Measurements from ENCODE around the gene EFCAB6.

EFCAB6 gene

DNA sequence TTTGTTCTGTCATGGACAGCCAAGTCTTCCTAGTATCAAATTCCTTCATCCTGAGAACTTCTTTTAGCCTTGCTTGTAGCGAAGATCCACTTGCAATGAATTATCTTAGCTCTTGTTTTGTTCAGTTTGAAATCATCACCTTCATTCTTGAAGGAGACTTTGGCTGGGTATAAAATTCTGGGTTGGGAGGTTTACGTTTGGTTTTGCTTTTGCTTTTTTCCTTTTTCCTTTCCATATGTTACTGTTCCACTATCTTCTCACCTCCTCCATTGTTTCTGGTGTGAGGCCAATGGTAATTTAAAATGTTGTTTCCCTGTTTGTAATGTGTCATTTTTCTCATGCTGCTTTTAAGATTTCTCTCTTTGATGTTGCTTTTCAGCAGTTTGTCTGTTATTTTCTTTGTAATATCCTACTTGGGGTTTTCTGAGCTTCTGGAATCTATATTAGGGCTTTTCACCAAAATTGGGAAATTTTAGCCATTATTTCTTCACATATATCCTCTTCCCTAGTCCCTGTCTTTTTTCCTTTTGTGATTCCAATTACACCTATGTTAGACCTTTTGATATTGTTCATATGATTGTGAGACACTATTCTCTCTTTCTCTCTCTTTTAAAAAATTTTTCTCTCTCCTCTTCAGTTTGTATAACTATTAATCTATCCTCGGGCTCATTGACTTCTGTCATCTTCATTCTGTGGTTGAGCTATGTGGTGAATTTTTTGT, 172.7 kb downstream of the EFCAB6 start:
- DNase-seq (ENCODE audit: low spot score): no peak

DNA sequence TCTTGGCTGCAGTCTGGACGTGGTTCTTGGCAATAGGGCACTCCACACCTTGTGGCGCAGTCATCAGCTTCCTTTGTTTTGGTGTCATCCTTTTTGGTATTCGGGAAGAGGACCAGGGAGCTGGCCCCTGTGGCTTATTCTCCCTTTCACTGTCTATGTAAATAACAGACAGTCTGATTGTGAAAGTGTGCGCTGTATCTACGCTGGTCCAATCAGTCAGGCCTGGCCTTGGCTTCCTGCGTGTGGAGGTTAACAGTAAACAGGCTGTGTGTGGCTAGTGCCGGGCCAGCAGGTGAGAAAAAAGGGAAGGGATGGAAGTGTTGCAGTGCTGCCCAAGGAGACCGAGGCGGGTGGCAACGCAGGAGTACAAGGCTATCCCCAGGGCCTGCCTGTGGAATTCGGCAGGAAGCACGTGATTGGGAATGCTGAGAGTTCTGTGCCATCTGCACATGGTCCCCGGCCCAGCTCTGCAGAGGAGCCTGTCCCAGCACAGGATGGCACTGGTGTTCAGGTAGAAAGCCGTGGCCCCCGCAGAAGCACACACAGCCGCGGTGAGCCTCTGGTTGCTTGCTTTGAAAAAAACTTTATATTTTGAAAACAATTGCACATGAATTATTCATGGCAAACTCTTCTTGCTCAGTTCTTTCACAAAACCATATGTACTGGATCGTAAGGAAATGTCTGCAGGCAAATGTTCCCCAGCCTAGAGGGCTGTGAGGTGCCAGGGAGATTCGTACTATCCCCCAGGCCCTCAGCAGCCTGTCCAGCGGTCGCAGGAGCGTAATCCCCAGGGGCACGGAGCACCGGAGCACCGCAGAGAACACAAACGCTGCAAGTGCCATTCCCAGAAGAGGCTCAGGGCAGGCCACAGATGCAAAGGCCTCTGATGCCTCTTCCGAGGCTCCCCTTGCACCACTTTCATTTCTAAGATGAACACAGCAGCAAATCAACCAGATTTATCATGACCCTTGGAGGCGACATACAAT, 174.5 kb downstream of the EFCAB6 start:
- no peak for DNase-seq (ENCODE audit: low spot score)

- DNase-seq (ENCODE audit: low spot score): no peak
Observed at GRCh38 chr22:43636086-43636485, 176.0 kb downstream of the EFCAB6 start.

GRCh38 chr22:43635101-43635500, 177.0 kb downstream of the EFCAB6 start:
- DNase-seq (ENCODE audit: low spot score): no peak

DNA sequence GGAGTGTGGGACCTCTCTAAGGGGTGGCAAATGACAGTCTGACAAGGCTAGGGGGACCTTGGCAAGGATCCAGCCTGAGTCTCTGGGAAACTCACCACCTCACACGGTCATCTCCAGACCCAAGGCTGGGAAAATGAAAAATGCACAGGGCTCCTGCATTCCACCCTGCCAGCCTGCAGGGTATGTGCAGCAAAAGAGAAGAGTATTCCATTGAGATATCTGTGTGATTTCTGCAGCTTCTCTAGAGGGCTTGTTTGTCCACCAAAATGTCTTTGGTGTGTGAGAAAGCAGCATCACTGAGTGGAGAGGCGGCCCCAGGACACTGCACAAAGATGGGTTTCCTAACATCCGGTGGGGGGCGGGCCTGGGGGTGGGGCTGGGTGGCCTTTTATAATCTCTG, 177.8 kb downstream of the EFCAB6 start:
- no peak for DNase-seq (ENCODE audit: low spot score)

DNA sequence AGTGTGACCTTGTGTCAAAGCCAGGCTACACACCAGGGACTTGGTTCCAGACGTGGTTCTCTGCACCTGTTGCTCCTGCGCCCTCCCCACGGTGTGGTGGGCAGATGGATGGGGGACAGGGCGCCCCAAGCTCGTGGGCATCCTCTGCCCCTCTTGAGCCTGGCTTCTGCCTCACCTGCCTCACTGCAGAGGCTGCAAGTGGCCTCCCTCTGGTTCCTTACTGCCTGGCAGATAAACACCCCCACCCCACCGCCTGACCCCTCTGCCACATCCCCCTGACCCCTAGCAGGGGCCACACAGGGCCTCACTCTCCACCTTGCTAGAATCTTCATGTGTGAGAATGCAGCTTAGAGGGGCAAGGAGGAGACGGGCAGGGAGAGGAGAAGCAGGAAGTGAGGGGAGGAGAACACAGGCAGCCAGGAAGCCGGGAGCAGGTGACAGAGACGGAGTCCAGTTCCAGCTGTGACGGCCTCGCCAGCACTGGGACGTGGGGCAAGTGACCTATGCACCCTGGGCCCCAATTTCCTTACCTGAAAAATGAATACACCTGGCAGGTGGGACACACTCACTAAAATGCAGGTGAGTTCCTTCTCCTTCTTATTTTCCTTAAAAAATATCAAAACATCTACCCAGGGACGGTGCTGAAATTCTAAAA, 178.3 kb downstream of the EFCAB6 start:
- no peak for DNase-seq (ENCODE audit: low spot score)

GRCh38 chr22:43631846-43632245, 180.3 kb downstream of the EFCAB6 start:
- DNase-seq (ENCODE audit: low spot score): no peak

DNA sequence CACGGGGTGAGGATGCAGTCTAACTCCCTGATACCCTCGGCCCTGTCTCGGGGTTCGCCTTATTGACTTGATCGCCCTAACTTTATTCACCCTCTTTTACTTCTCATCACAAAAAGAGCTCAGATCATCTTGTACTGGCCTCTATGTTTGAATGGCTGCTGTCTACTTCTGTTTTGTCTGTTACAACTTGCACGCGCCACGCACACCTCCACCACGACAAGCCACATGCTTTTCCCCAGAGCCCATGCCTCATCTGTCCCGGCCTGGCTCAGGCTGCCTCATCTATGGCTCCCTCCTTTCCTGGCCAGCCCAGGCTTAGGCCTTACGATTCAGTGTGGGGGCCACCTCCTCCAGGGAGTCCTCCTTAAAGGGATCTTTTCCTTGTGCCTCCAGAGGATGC, 180.9 kb downstream of the EFCAB6 start:
- no peak for DNase-seq (ENCODE audit: low spot score)

DNA sequence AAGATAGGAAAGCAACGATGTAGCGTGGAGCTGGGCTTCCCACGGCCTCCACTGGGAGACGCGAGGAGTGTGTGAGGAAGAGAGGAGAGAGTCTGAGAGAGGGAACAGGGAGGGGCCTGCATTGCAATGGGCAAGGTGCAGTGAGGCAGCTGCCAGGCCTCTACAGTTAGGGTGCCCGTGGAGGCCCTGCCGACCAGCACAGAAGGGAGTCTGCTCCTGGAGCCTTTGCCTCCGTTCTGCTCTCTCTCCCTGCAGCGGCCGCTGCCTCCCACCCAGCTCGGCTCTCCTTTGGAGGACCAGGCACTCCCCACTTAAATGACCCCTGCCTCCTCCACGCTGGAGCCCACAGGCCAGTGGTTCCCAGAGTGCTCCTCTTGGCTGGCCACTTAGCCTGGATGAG, 181.7 kb downstream of the EFCAB6 start:
- no peak for DNase-seq (ENCODE audit: low spot score)

GRCh38 chr22:43628250-43628649, 183.9 kb downstream of the EFCAB6 start:
- DNase-seq (ENCODE audit: low spot score): no peak

DNA sequence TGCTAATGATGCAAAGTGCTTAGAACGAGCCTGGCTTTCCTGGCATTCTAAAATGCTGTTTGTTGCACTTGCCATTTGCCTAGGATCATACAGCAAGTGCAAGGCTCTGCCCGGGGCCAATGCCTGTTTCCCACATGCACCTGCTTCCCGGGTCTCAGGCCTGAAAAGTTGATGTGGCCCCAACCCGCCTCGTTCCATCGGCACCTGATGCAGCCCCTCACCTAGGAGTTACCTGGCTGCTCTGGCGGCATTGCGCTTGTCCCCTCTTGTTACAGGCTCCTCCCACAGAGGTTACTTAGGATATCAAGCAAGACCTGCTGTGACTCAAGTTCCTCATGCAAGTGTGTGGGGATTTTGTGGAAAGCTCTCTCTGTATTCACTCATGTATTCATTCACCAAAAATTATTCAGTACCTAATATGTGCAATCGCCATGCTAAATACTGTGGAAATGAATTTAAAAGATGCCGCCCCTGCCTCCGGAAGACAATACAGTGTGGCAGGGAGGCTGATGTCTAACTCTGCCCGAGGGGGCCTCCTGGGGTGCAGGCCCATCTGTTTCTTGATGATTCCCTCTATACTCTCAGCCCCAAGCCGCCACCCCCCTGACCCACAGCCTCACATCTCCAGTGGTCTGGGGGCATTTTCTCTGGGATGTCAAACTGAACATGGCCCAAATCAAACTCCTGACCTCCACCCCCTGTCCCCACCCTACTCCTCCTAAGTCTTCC, 184.5 kb downstream of the EFCAB6 start:
- no peak for DNase-seq (ENCODE audit: low spot score)

- DNase-seq (ENCODE audit: low spot score): no peak
Observed at GRCh38 chr22:43625242-43625641, 186.9 kb downstream of the EFCAB6 start.

- no peak for DNase-seq (ENCODE audit: low spot score)
Observed at GRCh38 chr22:43624144-43624998, 187.7 kb downstream of the EFCAB6 start.

- DNase-seq (ENCODE audit: low spot score): no peak
Observed at GRCh38 chr22:43622886-43623285, 189.2 kb downstream of the EFCAB6 start.

DNA sequence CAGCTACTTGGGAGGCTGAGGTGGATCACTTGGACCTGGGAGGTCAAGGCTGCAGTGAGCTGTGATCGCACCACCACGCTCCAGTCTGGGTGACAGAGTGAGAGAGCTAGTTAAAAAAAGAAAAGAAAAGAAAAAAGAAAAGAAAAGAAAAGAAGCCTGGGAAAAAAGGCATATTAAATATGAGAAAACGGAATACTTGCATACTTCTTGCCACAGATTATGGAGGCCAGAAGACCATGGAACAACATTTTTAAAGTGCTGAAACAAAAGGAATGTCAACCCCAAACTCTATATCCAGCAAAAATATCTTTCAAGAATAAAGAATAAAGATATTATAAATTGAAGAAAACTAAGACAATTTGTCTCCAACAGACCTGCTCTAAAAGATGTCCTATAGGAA, 191.9 kb downstream of the EFCAB6 start:
- no peak for DNase-seq (ENCODE audit: low spot score)

DNA sequence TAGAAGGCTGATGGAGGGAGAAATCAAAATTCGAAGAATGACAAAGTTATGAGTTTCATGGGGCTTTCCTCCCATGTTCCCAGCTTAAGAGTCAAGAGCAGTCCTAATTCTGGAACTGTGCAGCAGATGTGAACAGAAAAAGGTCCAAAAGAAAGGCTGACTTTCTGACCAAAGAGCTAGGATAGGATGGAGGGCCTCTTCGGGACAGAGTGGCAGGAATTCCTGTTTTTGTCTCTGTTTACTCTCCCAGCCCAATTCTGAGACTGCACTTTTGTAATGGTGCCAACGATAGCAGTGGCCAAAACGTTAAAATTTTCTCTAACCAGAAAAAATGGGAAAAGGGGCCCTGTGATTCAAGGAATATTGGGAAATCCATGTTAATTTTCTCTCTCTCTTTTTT, 193.6 kb downstream of the EFCAB6 start:
- DNase-seq (ENCODE audit: low spot score): no peak

- DNase-seq (ENCODE audit: low spot score): no peak
Observed at GRCh38 chr22:43616645-43617044, 195.5 kb downstream of the EFCAB6 start.

DNA sequence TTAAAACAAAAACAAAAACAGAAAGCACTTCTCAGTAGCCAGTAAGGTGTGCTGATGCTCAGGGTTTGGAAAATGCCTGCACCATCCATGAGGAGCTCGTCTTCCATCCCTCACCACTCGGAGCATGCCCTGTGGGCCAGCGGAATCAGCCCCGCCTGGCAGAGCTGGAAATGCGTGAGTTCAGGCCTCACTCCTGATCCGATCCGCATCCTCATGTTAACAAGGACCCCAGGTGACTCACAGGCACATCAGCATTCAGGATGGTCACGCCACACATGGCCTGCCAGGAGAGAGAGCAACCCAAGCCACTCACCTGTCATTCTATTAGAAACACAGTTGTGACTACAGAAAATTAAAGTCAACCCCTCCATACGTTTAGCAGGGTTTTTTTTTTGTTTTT, 211.8 kb downstream of the EFCAB6 start:
- no peak for DNase-seq (ENCODE audit: low spot score)

- no peak for DNase-seq (ENCODE audit: low spot score)
Observed at GRCh38 chr22:43592476-43592875, 219.6 kb downstream of the EFCAB6 start.

- no peak for DNase-seq (ENCODE audit: low spot score)
Observed at GRCh38 chr22:43591380-43591779, 220.7 kb downstream of the EFCAB6 start.

GRCh38 chr22:43587574-43587973, 224.5 kb downstream of the EFCAB6 start:
- DNase-seq (ENCODE audit: low spot score): no peak

Measured in D341Med (cell line).